GM13976 (cell line): ENCODE measurements around the gene FBXL16.

Source experiments
- DNase-seq: peaks from one replicate; pipeline ENCODE4 v3.0.0; 2012; ENCODE audit warnings: low spot score
- CTCF ChIP-seq: IDR thresholded peaks from 2 replicates; pipeline ENCODE4 v1.5.1; 2012; ENCODE audit warnings: borderline replicate concordance, mild to moderate bottlenecking; ENCODE audit not compliant: insufficient read depth; ENCODE audit errors: extremely low read depth, missing control alignments, control extremely low read depth
- in situ Hi-C: fragments of 300-500 bp; cut with MboI; formaldehyde crosslinking; loops from one replicate; pipeline ENCODE4 v1.12.0; 2022; ENCODE audit warnings: low sequenced_read_pairs, mixed read lengths, inconsistent platforms; ENCODE audit not compliant: unreplicated experiment

Gene FBXL16

GRCh38 chr16:672851-673250 lies 32.8 kb downstream of the FBXL16 start:
- DNase-seq, result no peak
- TF ChIP-seq CTCF, result no peak
- in situ Hi-C loops, result no loop called here

DNA sequence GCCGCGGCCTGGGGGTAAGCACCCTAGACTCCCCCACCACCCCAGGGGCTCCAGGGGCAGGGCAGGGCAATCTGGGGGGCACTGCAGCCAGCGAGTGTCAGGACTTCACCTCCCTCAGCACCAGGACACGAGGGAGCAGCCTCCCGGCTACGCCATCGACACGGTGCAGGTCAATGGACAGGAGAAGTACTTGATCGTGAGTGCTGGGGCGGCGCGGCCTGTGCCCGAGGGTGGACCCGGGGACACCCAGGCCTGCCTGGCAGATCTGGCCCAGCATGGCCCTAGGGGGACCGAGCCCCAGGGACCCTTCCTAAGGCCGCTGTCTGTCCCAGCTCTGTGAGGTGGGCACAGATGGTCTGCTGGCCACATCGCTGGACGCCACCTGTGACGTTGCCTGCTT lies 33.2 kb downstream of the FBXL16 start:
- TF ChIP-seq CTCF, result no peak
- in situ Hi-C loops, result no loop called here

GRCh38 chr16:671353-672131 lies 34.1 kb downstream of the FBXL16 start:
- no peak for DNase-seq
- in situ Hi-C loops, result no loop called here
- TF ChIP-seq CTCF, result no peak

More for the DNA sequence above, 33.2 kb downstream of the FBXL16 start:
- DNase-seq, result no peak

- no peak for TF ChIP-seq CTCF
- DNase-seq, result no peak
- in situ Hi-C loops, result no loop called here
Measured at GRCh38 chr16:670485-671352, 34.9 kb downstream of the FBXL16 start.

DNA sequence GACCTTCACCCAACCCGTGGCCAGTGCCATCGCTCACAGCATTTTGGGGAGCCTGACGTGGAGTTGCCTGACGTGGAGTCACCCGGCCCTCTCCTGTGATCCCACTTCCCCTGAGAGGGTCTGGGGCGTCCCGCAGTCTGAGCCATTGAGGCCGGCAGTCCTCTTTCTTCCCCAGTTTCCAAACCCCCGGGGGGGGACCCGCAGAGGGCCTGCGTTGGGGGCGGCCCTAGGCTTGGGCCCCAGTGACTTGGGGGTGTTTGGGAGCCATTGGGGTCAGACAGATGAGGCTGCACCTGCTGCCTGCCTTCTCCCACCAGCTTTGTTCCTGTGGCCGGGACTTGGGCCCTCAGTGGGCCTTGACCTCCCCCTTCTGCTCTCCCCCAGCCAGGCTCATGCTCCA lies 35.9 kb downstream of the FBXL16 start:
- in situ Hi-C loops, result no loop called here
- no peak for TF ChIP-seq CTCF
- no peak for DNase-seq

DNA sequence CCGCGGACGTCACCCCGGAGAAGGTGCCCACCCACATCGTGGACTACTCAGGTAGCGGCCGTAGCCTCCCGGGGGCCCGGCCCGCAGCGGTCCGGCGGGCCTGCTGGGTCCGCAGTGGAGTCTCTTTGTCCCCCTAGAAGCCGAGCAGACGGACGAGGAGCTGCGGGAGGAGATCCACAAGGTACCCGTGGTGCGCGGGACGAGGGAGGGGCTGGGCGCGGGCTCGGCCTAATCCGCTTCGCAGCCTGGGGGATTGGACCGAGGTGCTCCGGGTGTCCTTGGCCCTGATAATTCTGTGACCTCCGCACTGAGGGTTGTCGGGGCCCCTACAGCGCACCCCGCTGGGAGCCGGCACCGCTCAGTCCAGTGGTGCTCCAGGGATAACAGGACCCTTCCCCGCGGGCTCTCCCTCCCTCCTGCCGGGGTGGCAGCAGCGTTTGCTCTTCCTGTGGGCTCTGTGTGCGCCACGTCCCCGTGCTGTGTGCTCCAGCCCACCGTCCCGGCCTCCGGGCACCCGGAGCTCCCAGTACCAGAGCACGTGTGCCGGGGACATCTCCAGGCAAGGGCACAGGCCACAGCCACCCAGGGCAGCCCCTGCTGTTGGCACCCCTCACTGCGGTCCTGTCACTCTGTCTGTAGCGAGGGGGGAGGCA lies 37.0 kb downstream of the FBXL16 start:
- no peak for DNase-seq
- in situ Hi-C loops, result no loop called here
- TF ChIP-seq CTCF, result no peak
